Metanephros (tissue), 2 donors: ENCODE measurements around the gene ASNS. TPM values are rescaled to one million over a fixed set of nuclear protein-coding genes. Genes with fewer than 3 reads are reported as not detected.

ENCODE experiments used
- small RNA-seq: library from RNA; depleted of rRNA; stranded (forward); fragments of <200 nt; gene quantifications from one replicate; pipeline ENCODE3, GENCODE V24; 2014; ENCODE audit warnings: low replicate concordance
- total RNA-seq: library from RNA; depleted of rRNA; stranded (reverse); fragments of >200 nt; gene quantifications from one replicate; pipeline ENCODE4 v1.2.3, GENCODE V29; 2014

The ASNS gene, protein sequence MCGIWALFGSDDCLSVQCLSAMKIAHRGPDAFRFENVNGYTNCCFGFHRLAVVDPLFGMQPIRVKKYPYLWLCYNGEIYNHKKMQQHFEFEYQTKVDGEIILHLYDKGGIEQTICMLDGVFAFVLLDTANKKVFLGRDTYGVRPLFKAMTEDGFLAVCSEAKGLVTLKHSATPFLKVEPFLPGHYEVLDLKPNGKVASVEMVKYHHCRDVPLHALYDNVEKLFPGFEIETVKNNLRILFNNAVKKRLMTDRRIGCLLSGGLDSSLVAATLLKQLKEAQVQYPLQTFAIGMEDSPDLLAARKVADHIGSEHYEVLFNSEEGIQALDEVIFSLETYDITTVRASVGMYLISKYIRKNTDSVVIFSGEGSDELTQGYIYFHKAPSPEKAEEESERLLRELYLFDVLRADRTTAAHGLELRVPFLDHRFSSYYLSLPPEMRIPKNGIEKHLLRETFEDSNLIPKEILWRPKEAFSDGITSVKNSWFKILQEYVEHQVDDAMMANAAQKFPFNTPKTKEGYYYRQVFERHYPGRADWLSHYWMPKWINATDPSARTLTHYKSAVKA
- total RNA-seq = 8.5 TPM

DNA sequence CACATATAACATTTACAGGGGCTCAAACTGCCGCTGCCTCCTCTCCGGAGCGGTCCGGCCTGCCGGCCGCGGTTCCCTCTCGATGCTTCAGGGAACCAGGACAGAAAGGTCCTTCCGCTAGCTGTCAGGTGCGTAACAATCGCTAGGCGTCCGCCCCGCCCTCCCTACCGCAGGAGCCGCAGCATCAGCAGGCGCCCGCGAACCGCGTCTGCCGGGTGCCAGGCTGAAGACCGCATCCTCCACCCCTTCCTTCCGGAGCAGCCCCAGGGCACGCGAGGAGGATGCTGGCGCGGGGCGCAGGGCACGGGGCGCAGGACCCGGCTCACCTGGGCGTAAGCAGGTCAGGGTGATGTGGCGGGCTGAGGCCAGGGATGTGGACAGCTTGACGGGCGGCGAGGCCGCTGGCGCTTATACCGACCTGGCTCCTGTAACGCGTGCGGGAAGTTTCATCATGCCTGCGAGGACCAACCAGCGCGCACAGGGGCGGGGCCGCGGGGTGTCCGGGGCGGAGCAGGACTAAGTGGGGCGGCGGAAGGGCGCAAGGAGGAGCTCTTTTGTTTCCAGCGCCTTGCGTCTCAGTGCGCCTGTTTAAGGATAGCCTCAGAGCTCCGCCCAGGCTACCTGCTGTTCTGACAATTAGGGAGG, at the start of gene ASNS:
ASNS (minus strand) TSS at position 384 of the 645 bp plus-strand sequence. CDS start 3,252 bp downstream, outside the sequence.

Small RNAs within 50 kb of the gene (small RNA-seq; reads per million reads assigned to genes)
- gene AC005326.1 (not detected), gene AC079781.2 (not detected), gene SNRPCP9 (not detected)

Other genes with a start within 250 kb of the ASNS start
- 1.1 TPM for gene TAC1, start 140.3 kb downstream of the ASNS start, total RNA-seq
- not detected for gene OCM2, start 117.8 kb upstream of the ASNS start, total RNA-seq
- gene LMTK2, start 234.5 kb upstream of the ASNS start, total RNA-seq = 19.1 TPM